Hepatic stellate cell (primary cell): Measurements from ENCODE around the gene CEP43.
A peak's percentile ranks its signal among the peaks of the same experiment; 100 is the strongest.
"Not testable (repeated sequence)": the region's sequence is repeated elsewhere in the genome, so short reads cannot be mapped to it uniquely, and the experiment has no call there.

Source experiments
- DNase-seq: peaks from one replicate; pipeline ENCODE4 v3.0.0; 2011; ENCODE audit warnings: low spot score

CEP43 gene, protein sequence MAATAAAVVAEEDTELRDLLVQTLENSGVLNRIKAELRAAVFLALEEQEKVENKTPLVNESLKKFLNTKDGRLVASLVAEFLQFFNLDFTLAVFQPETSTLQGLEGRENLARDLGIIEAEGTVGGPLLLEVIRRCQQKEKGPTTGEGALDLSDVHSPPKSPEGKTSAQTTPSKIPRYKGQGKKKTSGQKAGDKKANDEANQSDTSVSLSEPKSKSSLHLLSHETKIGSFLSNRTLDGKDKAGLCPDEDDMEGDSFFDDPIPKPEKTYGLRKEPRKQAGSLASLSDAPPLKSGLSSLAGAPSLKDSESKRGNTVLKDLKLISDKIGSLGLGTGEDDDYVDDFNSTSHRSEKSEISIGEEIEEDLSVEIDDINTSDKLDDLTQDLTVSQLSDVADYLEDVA

DNA sequence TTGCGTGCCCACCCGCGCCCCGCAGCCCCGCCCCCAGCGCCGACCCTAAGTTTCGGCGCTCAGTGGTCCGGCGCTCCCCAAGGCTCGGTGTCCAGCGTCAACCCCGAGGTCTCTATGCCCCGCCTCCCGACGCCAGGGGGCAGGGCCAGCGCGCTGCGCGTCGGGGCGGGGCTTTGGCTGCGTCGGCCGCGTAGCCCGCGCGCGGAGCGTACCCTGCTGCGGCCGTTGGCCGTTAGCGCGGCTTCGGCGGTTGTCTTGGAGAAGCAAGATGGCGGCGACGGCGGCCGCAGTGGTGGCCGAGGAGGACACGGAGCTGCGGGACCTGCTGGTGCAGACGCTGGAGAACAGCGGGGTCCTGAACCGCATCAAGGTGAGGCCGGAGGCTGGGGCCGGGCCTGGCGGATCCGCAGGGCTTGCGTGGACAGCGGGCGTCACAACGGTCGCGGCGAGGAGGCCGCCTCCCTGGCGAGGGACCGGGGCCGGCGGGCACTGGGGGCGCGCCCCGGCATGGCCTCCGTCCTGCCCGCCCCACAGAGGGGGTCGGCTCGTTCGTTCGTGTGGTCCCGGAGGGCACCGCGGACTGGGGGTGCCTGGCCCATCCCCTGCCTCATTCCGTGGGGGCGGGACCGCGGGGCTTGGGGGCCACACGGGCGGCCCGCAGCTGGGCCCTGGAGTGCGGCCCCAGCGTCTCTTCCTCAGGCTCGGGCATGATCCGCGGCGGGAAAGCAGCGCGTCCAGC is at the start of gene CEP43:
Gene CEP43, plus strand, starts transcription at position 253 of the 739 bp plus-strand sequence. Its CDS starts 16 bp downstream, at position 269.
- DNase-seq, result peak; percentile 94

DNA sequence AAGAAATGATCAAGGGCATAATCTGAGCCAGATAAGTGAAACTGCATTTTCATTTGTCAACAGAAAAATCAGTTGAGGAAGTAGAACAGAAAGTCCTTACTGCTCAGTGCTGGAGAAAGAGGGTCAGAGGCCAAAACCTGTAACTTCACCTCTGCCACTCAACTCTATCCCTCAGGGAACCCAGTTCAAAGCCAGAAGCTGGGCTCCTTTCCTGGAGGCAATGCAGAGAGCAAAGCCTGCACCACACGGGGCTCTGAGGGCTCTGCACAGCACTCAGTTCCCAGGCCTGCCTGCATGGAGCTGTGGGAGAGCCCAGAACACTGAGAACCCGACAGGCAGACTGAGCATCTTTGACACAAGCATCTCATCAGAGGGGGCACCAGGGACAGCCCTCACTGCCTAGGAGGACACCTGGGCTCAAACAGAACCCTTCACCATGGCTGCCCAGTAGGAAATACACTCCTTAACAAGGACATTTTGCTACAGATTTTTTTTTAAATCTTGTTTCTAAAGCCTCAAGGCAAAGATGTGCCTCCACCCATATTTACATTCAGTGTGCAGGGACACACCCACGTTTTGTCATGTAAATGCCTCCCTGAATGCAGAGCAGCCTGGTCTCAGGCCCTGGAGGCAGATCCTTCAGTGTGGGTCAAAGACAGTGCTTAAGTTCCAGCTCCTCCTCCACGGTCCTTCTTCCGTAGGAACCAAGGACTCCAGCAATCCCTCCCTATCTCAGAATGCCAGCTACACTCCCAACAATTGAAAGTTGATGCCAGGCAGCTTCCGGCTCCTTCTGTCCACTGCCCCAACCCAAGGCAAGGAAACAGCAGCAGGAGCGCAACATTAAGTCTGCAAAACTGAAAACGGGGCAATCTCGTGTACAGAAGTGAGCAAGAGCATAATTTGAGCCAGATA is 49.4 kb upstream of the CEP43 start:
- DNase-seq, result no peak

GRCh38 chr6:166950443-166950821 is 48.8 kb upstream of the CEP43 start:
- no peak for DNase-seq

DNA sequence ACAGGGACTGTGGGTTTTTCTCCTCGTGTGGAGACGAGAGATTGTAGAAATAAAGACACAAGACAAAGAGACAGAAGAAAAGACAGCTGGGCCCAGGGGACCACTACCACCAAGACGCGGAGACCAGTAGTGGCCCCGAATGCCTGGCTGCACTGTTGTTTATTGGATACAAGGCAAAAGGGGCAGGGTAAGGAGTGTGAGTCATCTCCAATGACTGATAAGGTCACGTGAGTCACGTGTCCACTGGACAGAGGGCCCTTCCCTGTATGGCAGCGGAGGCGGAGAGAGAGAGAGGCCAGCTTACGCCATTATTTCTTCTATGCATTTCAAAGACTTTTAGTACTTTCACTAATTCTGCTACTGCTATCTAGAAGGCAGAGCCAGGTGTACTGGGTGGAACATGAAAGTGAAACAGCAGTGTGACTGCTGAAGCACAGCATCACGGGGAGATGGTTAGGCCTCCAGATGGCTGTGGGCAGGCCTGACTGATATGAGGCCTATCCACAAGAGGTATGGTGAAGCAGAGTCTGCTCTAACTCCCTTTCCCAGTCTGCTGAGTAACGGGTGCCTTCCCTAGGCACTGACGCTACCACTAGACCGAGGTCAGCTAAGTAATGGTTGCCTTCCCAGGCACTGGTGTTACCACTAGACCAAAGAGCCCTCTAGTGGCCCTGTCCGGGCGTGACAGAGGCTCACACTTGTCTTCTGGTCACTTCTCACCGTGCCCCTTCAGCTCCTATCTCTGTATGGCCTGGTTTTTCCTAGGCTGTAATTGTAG is 48.1 kb upstream of the CEP43 start:
- not testable (repeated sequence) for DNase-seq

DNA sequence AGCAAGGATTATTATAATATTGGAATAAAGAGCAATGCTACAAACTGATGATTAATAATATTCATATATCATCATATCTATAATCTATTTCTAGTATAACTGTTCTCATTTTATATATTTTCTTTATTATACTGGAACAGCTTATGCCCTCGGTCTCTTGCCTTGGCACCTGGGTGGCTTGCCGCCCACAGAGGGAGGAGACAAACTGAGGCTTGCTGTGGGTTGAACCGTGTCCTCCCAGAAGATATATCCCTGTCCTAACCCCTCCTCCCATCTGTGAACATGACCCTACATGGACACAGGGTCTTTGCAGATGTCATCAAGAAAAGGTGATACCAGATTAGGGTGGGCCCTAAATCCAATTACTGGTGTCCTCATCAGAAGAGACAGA is 47.5 kb upstream of the CEP43 start:
- no peak for DNase-seq

- DNase-seq, result no peak
Measured at GRCh38 chr6:166952121-166952520, 47.1 kb upstream of the CEP43 start.

- no peak for DNase-seq
Measured at GRCh38 chr6:166952567-166953486, 46.4 kb upstream of the CEP43 start.

DNA sequence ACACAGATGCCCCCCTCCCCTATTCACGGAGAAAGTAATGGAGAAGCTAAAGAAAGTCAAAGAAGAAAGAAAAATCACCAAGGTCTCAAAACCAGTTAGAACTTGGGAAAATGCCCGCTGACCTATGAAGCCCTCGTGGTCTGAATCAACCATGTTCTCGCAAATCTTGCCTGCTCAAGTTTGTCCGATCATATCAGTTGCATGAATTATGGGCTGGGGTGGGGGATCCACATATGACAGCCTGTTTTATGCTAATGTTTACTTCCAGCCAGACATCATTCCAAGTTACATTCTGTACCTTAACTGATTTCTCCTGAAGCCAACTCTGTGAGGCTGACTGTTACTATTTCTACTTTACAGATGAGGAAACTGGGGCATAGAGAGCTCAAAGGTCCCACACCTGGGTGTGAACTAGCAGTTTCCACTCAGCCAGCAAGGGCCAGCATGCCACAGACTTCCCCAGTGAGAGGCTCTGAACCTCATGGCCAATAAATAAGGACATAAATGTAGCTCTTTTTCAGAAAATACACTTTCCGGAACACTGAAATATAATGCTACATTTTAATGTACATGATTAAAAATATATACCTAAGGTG is 45.0 kb upstream of the CEP43 start:
- no peak for DNase-seq

- peak; percentile 30 for DNase-seq
Measured at GRCh38 chr6:166955121-166955864, 43.9 kb upstream of the CEP43 start.

GRCh38 chr6:166955865-166956443 is 43.2 kb upstream of the CEP43 start:
- peak; percentile 53 for DNase-seq

- peak; percentile 92 for DNase-seq
Measured at GRCh38 chr6:166956444-166957086, 42.6 kb upstream of the CEP43 start, which contains the start of gene RNASET2. RNASET2 (minus strand) TSS chr6:166956550; CDS start chr6:166956182, 368 bp downstream.

DNA sequence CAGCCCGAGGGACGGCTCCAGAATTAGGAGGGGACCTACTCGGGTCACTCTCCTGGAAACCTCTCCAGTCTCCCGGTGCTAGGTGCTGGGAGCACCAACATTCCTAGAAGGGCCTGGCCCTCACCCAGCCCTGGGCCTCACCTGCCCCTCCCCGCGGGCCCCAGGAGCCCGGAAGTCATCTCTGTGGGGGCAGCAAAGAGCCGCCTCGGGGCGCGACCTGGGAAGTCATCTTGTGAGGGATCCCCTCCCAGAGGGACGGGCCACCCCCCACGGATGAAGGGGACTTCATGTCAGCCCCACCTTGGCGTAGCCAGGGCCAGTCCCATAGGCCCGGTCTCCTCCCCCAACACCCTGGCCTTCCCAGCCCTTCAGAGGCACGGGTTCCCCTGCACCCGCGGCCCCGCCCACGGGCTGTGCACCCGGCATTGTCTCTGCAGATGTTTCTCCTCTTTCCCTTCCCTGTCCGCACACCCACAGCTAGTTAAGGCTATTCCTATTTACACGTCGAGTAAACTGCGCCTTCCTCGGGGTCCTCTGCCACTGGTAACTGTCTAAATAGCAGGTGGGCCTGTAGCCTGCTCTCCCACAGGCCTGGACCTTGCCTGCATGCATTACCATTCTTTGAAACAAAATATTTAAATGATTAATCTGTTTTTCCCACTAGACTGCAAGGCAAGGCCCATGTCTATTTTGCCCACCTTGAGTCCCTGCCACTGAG is 42.0 kb upstream of the CEP43 start:
- DNase-seq, result peak; percentile 38

GRCh38 chr6:166957805-166958076 is 41.5 kb upstream of the CEP43 start:
- DNase-seq, result no peak

DNA sequence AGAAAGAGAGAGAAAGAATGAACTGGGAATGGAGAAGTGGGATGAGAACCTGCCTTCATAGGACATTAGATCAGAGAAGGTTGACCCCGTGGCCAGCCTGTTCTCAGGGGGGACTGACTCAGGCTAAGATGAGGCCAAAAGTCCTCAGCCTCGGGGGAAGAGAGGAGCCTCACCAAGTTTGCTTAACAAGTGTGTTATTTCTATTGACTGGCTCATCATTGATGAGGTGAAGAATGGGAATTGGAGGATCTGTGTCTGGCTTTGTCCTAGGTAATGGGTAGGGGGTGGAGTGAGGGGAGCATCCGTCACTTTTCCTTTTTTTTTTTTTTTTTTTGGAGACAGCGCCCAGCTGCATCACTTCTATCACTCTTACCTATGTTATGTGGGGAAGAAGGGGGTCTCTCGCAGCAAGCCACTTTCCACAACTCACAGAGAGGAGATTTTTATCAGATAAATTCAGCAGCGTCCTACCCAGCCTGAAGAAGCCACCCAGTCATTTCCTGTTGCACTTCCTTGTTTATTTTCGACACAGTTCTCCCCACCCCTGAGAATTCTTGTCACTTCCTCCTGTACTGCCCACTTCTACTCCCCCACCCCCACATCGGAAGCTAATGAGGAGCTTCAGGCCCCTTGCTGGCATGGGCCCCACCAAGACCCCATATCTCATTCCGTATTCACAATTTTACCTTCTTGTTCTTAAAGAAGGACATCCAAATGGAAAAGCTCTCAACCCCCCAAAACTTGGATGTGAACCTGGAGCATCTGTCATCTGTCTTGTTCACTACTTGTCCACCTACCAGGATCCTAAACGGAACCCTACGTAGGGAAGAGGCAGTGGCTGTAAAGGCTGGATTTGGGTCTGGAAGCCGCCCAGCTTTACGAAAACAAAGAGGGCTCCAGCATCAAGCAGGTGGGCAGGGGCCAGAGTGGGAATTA is 40.0 kb upstream of the CEP43 start:
- DNase-seq, result no peak

DNA sequence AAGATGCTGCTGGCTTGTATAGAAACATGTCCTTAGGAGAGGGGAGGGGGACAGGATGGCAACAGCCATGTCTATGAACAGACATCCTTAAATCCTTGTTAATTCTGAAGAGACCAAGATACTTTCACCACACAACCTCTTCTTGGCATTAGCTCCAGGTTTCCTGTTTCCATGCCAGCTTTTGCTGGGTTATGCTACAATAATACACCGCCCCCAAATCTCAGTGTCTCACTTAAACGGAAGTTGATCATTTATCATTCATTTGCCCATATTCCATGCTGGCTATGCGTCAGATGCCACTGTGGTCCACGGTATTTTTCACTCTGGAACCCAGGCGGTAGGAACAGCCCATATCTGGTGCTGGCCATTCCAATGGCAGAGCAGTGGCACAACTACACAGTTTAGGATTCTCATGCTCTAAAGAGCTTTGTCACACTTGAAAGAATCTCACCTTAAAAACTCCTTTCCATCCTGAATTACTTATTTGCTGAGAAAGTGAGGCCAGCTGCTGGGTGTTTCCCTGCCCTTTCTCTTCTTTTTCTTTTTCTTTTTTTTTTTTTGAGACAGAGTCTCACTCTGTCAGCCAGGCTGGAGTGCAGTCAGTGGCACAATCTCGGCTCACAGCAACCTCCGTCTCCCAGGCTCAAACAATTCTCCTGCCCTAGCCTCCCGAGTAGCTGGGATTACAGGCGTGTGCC is 39.1 kb upstream of the CEP43 start:
- DNase-seq, result no peak

GRCh38 chr6:166960609-166960978 is 38.6 kb upstream of the CEP43 start:
- DNase-seq, result no peak
